ENCODE measurements around the gene NACC2.

The NACC2 gene

DNA sequence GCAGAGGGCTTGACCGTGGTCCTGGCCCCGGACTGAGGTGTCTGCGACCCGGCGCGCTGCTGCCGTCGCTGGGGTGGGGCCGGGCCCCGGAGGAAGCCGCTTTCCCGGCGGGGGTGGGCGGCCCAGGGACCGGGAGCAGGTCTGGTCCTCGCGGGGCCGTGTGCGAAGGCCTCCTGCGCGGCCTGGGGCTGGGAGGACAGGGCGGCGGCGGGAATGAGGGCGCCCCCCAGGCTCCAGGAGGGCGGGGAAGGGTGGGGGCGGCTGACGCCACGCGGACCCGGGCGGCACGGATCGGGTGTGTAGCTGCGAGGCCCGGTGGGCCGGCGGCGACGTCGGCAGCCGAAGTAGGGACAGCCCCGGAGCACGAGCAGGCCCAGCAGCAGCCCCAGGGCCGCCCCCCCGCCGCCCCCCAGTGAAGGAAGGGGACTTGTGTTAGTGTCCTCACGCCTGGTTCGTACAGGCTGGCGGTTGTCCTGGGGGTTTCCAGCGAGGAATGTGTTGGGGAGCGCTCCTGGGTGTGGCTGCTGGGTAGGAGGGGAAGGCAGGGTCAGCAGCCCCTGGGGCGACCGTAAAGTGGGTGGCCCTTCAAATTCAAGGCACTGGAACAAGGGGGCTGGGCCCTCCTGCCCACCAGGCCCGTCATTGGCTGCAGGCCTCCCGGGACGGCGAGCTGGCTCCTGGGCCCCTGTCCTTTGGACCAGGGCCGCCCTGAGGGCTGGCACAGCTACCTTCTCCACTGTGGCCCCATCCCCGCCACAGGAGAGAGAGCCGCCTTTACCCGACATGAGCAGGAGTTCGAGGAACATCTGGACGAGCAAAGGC lies 24.2 kb upstream of the NACC2 start (continued):
- TF ChIP-seq, protein P1, sequence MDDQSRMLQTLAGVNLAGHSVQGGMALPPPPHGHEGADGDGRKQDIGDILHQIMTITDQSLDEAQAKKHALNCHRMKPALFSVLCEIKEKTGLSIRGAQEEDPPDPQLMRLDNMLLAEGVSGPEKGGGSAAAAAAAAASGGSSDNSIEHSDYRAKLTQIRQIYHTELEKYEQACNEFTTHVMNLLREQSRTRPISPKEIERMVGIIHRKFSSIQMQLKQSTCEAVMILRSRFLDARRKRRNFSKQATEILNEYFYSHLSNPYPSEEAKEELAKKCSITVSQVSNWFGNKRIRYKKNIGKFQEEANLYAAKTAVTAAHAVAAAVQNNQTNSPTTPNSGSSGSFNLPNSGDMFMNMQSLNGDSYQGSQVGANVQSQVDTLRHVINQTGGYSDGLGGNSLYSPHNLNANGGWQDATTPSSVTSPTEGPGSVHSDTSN (CRISPR knock-in tag; IDR thresholded peaks at IDR 0.05) = peak; percentile 19; the same call in 1 of the 2 replicates
- peak; percentile 29; the same call in 1 of the 2 replicates for TF ChIP-seq KLF7 (tag by site-specific recombination; IDR thresholded peaks at IDR 0.05; ENCODE audit: borderline replicate concordance)
- no peak for TF ChIP-seq ZNF530 (tag by site-specific recombination; IDR thresholded peaks at IDR 0.05; ENCODE audit: low read depth)
- 0 out of 2 replicates have a peak, but pooled peaks have one; percentile 17 for TF ChIP-seq ZNF146 (tag by site-specific recombination; IDR thresholded peaks at IDR 0.05)
- TF ChIP-seq MZF1 (tag by site-specific recombination; IDR thresholded peaks at IDR 0.05; ENCODE audit: borderline replicate concordance) = no peak
- no peak for TF ChIP-seq ZNF510 (tag by site-specific recombination; IDR thresholded peaks at IDR 0.05; ENCODE audit: insufficient replicate concordance)
- no peak for TF ChIP-seq PRDM1 (tag by site-specific recombination; IDR thresholded peaks at IDR 0.05)
- TF ChIP-seq ZIC2 (tag by site-specific recombination; IDR thresholded peaks at IDR 0.05) = 0 out of 2 replicates have a peak, but pooled peaks have one; percentile 8
- TF ChIP-seq ZNF843 (tag by site-specific recombination; IDR thresholded peaks at IDR 0.05) = no peak
- TF ChIP-seq SCRT2 (tag by site-specific recombination; IDR thresholded peaks at IDR 0.05) = no peak
- no peak for TF ChIP-seq ZNF501 (tag by site-specific recombination; IDR thresholded peaks at IDR 0.05)
- 0 out of 2 replicates have a peak, but pooled peaks have one; percentile 44 for TF ChIP-seq GLIS1 (tag by site-specific recombination; IDR thresholded peaks at IDR 0.05)
- TF ChIP-seq, protein P2, sequence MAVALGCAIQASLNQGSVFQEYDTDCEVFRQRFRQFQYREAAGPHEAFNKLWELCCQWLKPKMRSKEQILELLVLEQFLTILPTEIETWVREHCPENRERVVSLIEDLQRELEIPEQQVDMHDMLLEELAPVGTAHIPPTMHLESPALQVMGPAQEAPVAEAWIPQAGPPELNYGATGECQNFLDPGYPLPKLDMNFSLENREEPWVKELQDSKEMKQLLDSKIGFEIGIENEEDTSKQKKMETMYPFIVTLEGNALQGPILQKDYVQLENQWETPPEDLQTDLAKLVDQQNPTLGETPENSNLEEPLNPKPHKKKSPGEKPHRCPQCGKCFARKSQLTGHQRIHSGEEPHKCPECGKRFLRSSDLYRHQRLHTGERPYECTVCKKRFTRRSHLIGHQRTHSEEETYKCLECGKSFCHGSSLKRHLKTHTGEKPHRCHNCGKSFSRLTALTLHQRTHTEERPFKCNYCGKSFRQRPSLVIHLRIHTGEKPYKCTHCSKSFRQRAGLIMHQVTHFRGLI (tag by site-specific recombination; IDR thresholded peaks at IDR 0.05) = no peak
- TF ChIP-seq, protein P3, sequence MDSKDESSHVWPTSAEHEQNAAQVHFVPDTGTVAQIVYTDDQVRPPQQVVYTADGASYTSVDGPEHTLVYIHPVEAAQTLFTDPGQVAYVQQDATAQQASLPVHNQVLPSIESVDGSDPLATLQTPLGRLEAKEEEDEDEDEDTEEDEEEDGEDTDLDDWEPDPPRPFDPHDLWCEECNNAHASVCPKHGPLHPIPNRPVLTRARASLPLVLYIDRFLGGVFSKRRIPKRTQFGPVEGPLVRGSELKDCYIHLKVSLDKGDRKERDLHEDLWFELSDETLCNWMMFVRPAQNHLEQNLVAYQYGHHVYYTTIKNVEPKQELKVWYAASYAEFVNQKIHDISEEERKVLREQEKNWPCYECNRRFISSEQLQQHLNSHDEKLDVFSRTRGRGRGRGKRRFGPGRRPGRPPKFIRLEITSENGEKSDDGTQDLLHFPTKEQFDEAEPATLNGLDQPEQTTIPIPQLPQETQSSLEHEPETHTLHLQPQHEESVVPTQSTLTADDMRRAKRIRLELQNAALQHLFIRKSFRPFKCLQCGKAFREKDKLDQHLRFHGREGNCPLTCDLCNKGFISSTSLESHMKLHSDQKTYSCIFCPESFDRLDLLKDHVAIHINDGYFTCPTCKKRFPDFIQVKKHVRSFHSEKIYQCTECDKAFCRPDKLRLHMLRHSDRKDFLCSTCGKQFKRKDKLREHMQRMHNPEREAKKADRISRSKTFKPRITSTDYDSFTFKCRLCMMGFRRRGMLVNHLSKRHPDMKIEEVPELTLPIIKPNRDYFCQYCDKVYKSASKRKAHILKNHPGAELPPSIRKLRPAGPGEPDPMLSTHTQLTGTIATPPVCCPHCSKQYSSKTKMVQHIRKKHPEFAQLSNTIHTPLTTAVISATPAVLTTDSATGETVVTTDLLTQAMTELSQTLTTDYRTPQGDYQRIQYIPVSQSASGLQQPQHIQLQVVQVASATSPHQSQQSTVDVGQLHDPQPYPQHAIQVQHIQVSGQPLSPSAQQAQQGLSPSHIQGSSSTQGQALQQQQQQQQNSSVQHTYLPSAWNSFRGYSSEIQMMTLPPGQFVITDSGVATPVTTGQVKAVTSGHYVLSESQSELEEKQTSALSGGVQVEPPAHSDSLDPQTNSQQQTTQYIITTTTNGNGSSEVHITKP (tag by site-specific recombination; IDR thresholded peaks at IDR 0.05) = no peak; the same call in 1 of the 2 replicates
- no peak for TF ChIP-seq ZNF140 (tag by site-specific recombination; IDR thresholded peaks at IDR 0.05)
- no peak for TF ChIP-seq ZNF350 (tag by site-specific recombination; IDR thresholded peaks at IDR 0.05)
- TF ChIP-seq EGR2 (tag by site-specific recombination; IDR thresholded peaks at IDR 0.05; ENCODE audit: low read depth) = no peak
- 0 out of 2 replicates have a peak, but pooled peaks have one; percentile 19 for TF ChIP-seq ZXDB (tag by site-specific recombination; IDR thresholded peaks at IDR 0.05)
- no peak for TF ChIP-seq ZFP41 (tag by site-specific recombination; IDR thresholded peaks at IDR 0.05; ENCODE audit: borderline replicate concordance)
- TF ChIP-seq ZNF335 (tag by site-specific recombination; conservative IDR thresholded peaks at IDR 0.05) = peak; percentile 51
- peak; percentile 87 for TF ChIP-seq GLIS2 (tag by site-specific recombination; IDR thresholded peaks at IDR 0.05)
- TF ChIP-seq ZNF514 (tag by site-specific recombination; IDR thresholded peaks at IDR 0.05) = no peak
- no peak for TF ChIP-seq ZNF292 (tag by site-specific recombination; IDR thresholded peaks at IDR 0.05; ENCODE audit: borderline replicate concordance, low read depth)
- no peak for TF ChIP-seq ZNF701 (tag by site-specific recombination; IDR thresholded peaks at IDR 0.05)
- no peak for TF ChIP-seq ZNF791 (tag by site-specific recombination; IDR thresholded peaks at IDR 0.05)
- peak; percentile 48 for TF ChIP-seq ZSCAN30 (tag by site-specific recombination; IDR thresholded peaks at IDR 0.05)
- TF ChIP-seq, protein P4, sequence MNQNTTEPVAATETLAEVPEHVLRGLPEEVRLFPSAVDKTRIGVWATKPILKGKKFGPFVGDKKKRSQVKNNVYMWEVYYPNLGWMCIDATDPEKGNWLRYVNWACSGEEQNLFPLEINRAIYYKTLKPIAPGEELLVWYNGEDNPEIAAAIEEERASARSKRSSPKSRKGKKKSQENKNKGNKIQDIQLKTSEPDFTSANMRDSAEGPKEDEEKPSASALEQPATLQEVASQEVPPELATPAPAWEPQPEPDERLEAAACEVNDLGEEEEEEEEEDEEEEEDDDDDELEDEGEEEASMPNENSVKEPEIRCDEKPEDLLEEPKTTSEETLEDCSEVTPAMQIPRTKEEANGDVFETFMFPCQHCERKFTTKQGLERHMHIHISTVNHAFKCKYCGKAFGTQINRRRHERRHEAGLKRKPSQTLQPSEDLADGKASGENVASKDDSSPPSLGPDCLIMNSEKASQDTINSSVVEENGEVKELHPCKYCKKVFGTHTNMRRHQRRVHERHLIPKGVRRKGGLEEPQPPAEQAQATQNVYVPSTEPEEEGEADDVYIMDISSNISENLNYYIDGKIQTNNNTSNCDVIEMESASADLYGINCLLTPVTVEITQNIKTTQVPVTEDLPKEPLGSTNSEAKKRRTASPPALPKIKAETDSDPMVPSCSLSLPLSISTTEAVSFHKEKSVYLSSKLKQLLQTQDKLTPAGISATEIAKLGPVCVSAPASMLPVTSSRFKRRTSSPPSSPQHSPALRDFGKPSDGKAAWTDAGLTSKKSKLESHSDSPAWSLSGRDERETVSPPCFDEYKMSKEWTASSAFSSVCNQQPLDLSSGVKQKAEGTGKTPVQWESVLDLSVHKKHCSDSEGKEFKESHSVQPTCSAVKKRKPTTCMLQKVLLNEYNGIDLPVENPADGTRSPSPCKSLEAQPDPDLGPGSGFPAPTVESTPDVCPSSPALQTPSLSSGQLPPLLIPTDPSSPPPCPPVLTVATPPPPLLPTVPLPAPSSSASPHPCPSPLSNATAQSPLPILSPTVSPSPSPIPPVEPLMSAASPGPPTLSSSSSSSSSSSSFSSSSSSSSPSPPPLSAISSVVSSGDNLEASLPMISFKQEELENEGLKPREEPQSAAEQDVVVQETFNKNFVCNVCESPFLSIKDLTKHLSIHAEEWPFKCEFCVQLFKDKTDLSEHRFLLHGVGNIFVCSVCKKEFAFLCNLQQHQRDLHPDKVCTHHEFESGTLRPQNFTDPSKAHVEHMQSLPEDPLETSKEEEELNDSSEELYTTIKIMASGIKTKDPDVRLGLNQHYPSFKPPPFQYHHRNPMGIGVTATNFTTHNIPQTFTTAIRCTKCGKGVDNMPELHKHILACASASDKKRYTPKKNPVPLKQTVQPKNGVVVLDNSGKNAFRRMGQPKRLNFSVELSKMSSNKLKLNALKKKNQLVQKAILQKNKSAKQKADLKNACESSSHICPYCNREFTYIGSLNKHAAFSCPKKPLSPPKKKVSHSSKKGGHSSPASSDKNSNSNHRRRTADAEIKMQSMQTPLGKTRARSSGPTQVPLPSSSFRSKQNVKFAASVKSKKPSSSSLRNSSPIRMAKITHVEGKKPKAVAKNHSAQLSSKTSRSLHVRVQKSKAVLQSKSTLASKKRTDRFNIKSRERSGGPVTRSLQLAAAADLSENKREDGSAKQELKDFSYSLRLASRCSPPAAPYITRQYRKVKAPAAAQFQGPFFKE (tag by site-specific recombination; IDR thresholded peaks at IDR 0.05; ENCODE audit: borderline replicate concordance) = no peak
- no peak for TF ChIP-seq ZNF629 (tag by site-specific recombination; IDR thresholded peaks at IDR 0.05)

Measured in HEK293 (cell line).